Endothelial cell of umbilical vein (primary cell): Measurements from ENCODE around the gene STRBP. TPM values are rescaled to one million over a fixed set of nuclear protein-coding genes. Genes with fewer than 3 reads are reported as not detected.

ENCODE experiments used
- BruUV-seq: library from RNA; stranded (reverse); fragments of 400-500 nt; replicated peaks from 2 replicates; lab custom pipeline; 2021; lab: Mats Ljungman, UMichigan
- CTCF ChIA-PET: fragments of 300-600, 350-600 bp; sonication (Branson Sonifier 250); formaldehyde crosslinking; loops from one replicate; lab custom pipeline; 2021; ENCODE audit warnings: antibody characterized with exemption, inconsistent platforms; lab: Charles Lee
- POLR2A ChIA-PET: fragments of 300-600, 350-600 bp; sonication (Branson Sonifier 250); formaldehyde crosslinking; loops from one replicate; lab custom pipeline; 2021; ENCODE audit warnings: antibody characterized with exemption, inconsistent platforms; lab: Charles Lee
- DNase-seq: peaks from one replicate; pipeline ENCODE4 v3.0.0-alpha.2; 2011; ENCODE audit warnings: low read depth, low spot score
- FAIRE-seq: peaks from 2 replicates; lab custom pipeline; 2011; peaks lifted over from hg19 to GRCh38; lab: Jason Lieb, UNC
- H2AFZ ChIP-seq: 2 replicates; pipeline ENCODE4 v1.6.0; 2012; ENCODE audit warnings: low read depth, low read length, control low read depth, inconsistent platforms
- H3K27ac ChIP-seq: 2 replicates; pipeline ENCODE4 v1.5.1; 2011; ENCODE audit warnings: low read depth, mild to moderate bottlenecking, control low read depth, low read length, moderate library complexity; ENCODE audit not compliant: insufficient read depth
- H3K27me3 ChIP-seq, 2 experiments: 2 replicates each; pipeline versions ENCODE4 v1.6.0 to v1.6.1; 2011; ENCODE audit warnings: low read length in 2 of 2, mixed read lengths in 1 of 2; ENCODE audit not compliant: control insufficient read depth in 2 of 2, insufficient read depth in 2 of 2
- H3K36me3 ChIP-seq, 2 experiments: 2 replicates in 1 of 2; 3 replicates in 1 of 2; pipeline ENCODE4 v1.5.1; 2011; ENCODE audit warnings: low read length in 2 of 2, mild to moderate bottlenecking in 1 of 2, moderate library complexity in 1 of 2; ENCODE audit not compliant: control insufficient read depth in 2 of 2, insufficient read depth in 2 of 2; ENCODE audit errors: extremely low read depth in 1 of 2
- H3K4me1 ChIP-seq: 3 replicates; pipeline ENCODE4 v1.5.1; 2011; ENCODE audit warnings: mild to moderate bottlenecking, low read length; ENCODE audit not compliant: control insufficient read depth, insufficient read depth; ENCODE audit errors: extremely low read depth
- H3K4me2 ChIP-seq: 2 replicates; pipeline ENCODE4 v1.6.1; 2011; ENCODE audit warnings: low read length, control low read depth, mixed read lengths; ENCODE audit not compliant: insufficient read depth
- H3K4me3 ChIP-seq, 3 experiments: fragments of 200-600 bp in 1 of 3; sonication (generic), shearing (Covaris generic) in 1 of 3; replicated peaks in 1 of 3; 2 replicates each; pipeline ENCODE4 v1.5.1; 2011 to 2016; ENCODE audit warnings: control low read depth in 3 of 3, low read length in 3 of 3, mild to moderate bottlenecking in 2 of 3, inconsistent platforms in 1 of 3, low read depth in 1 of 3, moderate library complexity in 1 of 3; ENCODE audit not compliant: insufficient read depth in 1 of 3
- H3K79me2 ChIP-seq: 2 replicates; pipeline ENCODE4 v1.6.0; 2012; ENCODE audit warnings: low read length, inconsistent platforms; ENCODE audit not compliant: control insufficient read depth, insufficient read depth
- H3K9ac ChIP-seq: replicated peaks from 2 replicates; pipeline ENCODE3; 2011; ENCODE audit warnings: low read length, control low read depth; ENCODE audit not compliant: insufficient read depth; ENCODE audit errors: extremely low read depth
- H3K9me1 ChIP-seq: replicated peaks from 3 replicates; pipeline ENCODE4 v1.6.0; 2011; ENCODE audit warnings: mild to moderate bottlenecking, low read length; ENCODE audit not compliant: control insufficient read depth, insufficient read depth; ENCODE audit errors: extremely low read depth
- H3K9me3 ChIP-seq: replicated peaks from 2 replicates; pipeline ENCODE4 v1.5.1; 2012; ENCODE audit warnings: low read length, inconsistent platforms; ENCODE audit not compliant: control insufficient read depth, insufficient read depth
- H4K20me1 ChIP-seq: replicated peaks from 2 replicates; pipeline ENCODE3; 2011; ENCODE audit warnings: mild to moderate bottlenecking, low read length; ENCODE audit not compliant: control insufficient read depth, insufficient read depth; ENCODE audit errors: extremely low read depth
- CTCF ChIP-seq, 2 donors: IDR thresholded peaks; 1 replicate in 1 of 2; 2 replicates in 1 of 2; pipeline ENCODE4 v1.5.1; 2011; ENCODE audit warnings: low read length in 2 of 2, mild to moderate bottlenecking in 2 of 2, moderate library complexity in 2 of 2, control low read depth in 1 of 2, inconsistent platforms in 1 of 2, low read depth in 1 of 2; ENCODE audit not compliant: insufficient read depth in 1 of 2; ENCODE audit errors: extremely low read depth in 1 of 2
- EZH2 ChIP-seq: IDR thresholded peaks from 2 replicates; pipeline ENCODE4 v1.6.1; 2012; ENCODE audit warnings: borderline replicate concordance, low read depth, mild to moderate bottlenecking, moderate library complexity, low read length, inconsistent platforms; ENCODE audit not compliant: severe bottlenecking
- FOS ChIP-seq: IDR thresholded peaks from 2 replicates; pipeline ENCODE4 v1.6.1; 2011; ENCODE audit warnings: mild to moderate bottlenecking, low read length, moderate library complexity, borderline replicate concordance; ENCODE audit not compliant: insufficient read depth
- GATA2 ChIP-seq: IDR thresholded peaks from 2 replicates; pipeline ENCODE4 v1.7.0; 2011; ENCODE audit warnings: low read depth, mild to moderate bottlenecking, moderate library complexity, mixed read lengths, low read length; ENCODE audit not compliant: insufficient read length, insufficient read depth
- JUN ChIP-seq: IDR thresholded peaks from 2 replicates; pipeline ENCODE4 v1.6.1; 2011; ENCODE audit warnings: borderline replicate concordance, low read depth; ENCODE audit not compliant: insufficient read length, insufficient read depth
- MAX ChIP-seq: IDR thresholded peaks from 2 replicates; pipeline ENCODE4 v1.6.1; 2011; ENCODE audit not compliant: insufficient read depth, insufficient read length
- MYC ChIP-seq: IDR thresholded peaks from one replicate; pipeline ENCODE4 v1.6.1; 2011; ENCODE audit warnings: mild to moderate bottlenecking, low read depth, low read length
- POLR2A ChIP-seq: IDR thresholded peaks from 2 replicates; pipeline ENCODE4 v1.6.1; 2012; ENCODE audit warnings: low read depth, mild to moderate bottlenecking, control low read depth, low read length
- POLR2AphosphoS5 ChIP-seq: IDR thresholded peaks from 2 replicates; pipeline ENCODE4 v1.6.1; 2012; ENCODE audit warnings: low read depth, mild to moderate bottlenecking, control low read depth, low read length, moderate library complexity; ENCODE audit not compliant: insufficient read depth
- dilution Hi-C: fragments of 300-500 bp; cut with MboI; formaldehyde crosslinking; loops from one replicate; pipeline ENCODE4 v1.15.0; 2019; ENCODE audit warnings: low sequenced_read_pairs; ENCODE audit not compliant: extremely low pct_ligation_motif_present
- intact Hi-C: fragments of 100-400 bp; cut with micrococcal nuclease; formaldehyde crosslinking; loops from one replicate; pipeline ENCODE4 v1.10.0; 2022
- polyA plus RNA-seq, 4 experiments: library from polyadenylated mRNA; depleted of rRNA in 3 of 4; stranded (reverse) in 3 of 4; unstranded in 1 of 4; fragments of >200 nt; gene quantifications; 2 replicates each; pipeline versions ENCODE4 v1.2.1 to v1.2.3, GENCODE V29; 2011 to 2012; ENCODE audit warnings: missing spikeins in 1 of 4
- total RNA-seq: library from RNA; stranded (reverse); gene quantifications from 2 replicates; pipeline ENCODE4 v1.2.3, GENCODE V29; 2021

The STRBP gene
- total and polyA plus RNA-seq, 2 donors (not counting 3 experiments of a cell fraction or from before 2014, with no cell fraction given), result 7.7 to 15.4 TPM

DNA sequence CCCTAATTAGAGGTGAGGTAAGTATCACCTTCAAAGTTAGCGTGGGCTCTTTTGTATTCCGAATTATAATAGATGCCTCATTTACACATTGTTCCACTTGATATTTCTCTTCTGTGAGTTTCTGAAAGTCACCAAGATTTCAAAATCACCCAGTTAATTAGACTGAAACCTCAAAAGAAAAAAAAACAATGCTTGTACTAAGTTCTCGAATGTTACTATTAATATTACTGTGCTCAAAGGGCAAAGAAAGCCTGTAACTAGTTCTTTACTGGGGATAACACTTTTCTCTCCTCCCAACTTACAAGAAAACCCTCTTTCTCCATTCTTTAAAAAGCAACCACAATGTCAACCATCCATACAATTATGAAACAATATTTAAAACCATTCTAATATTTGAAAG lies 98.5 kb downstream of the STRBP start:
- Histone ChIP-seq H3K4me2 (no peak overlapping the region), H3K79me2 (no peaks in the 10 kb centered on the region), H3K4me1 (no peaks in the 10 kb centered on the region), H3K36me3 (no peaks in the 10 kb centered on the region), H3K9me1 (no peaks in the 10 kb centered on the region), H2AFZ (no peak overlapping the region), H3K27me3 (no peaks in the 10 kb centered on the region), H3K9ac (no peak overlapping the region), H3K27ac (no peak overlapping the region), H3K9me3 (no peaks in the 10 kb centered on the region), H3K4me3 (no peak overlapping the region), H4K20me1 (no peaks in the 10 kb centered on the region)
- CTCF ChIA-PET, result interaction anchor here (0.8 kb wide), 1 partner anchor 17 kb away, joined by 3 read pairs; no protein-coding TSS in a partner anchor
- BruUV-seq, result no TSS peak
- FAIRE-seq (no peak), DNase-seq (no peak)
- intact Hi-C loops, result no loop called here
- POLR2A ChIA-PET, result no interaction called here
- dilution Hi-C loops, result no loop called here
- TF ChIP-seq CTCF (IDR thresholded peaks at IDR 0.05; ENCODE audit: extremely low read depth in 1 of 2, insufficient read depth in 1 of 2, low read depth in 1 of 2, low read length in 2 of 2) (no peak), MYC (no peak), GATA2 (no peak), FOS (no peak), POLR2AphosphoS5 (no peak), MAX (no peak), JUN (no peak), POLR2A (no peak), EZH2 (no peak)
